ENCODE measurements around the gene NPAS4. TPM values are rescaled to one million over a fixed set of nuclear protein-coding genes. Genes with fewer than 3 reads are reported as not detected.
"Not testable (repeated sequence)": the region's sequence is repeated elsewhere in the genome, so short reads cannot be mapped to it uniquely, and the experiment has no call there.

Gene NPAS4
- total RNA-seq, result not detected

DNA sequence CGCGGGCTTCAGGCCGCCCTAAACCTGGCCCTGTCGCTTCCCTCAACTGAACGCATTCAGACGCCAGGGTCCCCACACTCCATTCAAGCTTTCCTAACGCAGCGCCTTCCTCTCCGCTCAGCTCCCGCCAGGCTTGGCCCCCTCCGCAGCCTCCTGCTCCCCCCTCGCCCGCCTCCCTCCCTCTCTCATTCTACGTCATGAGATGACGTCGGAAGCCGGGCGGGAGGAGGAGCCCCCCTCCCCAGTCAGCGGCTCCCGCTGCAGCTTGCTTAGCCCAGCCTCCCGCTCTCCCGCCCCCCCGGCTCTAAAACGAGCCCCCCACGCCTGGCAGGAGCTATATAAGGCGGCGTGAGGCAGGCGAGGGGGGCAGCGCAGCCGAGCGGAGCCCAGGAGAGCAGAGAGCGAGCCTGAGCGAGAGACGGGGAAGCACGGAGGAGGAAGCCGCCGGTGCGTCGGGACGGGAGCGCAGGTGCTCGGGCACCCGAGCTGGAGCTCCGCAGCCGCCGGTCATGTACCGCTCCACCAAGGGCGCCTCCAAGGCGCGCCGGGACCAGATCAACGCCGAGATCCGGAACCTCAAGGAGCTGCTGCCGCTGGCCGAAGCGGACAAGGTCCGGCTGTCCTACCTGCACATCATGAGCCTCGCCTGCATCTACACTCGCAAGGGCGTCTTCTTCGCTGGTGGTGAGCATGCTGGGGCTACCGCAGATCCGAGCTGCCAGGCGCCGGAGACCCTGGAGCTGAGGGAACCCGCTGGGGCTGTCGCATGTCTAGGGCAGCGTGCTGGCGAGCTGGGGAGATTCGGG lies at the start of gene NPAS4:
Gene NPAS4, plus strand, starts transcription at position 365 of the 806 bp plus-strand sequence. Its CDS starts 145 bp downstream, at position 510.
- no peak for ATAC-seq

GRCh38 chr11:66371627-66372415 lies 49.0 kb upstream of the NPAS4 start, which contains the start of gene SLC29A2:
Gene SLC29A2, minus strand, starts transcription at chr11:66371760. Its CDS starts 169 bp downstream, at chr11:66371591.
- ATAC-seq, result peak; percentile 76

- ATAC-seq, result no peak
Measured at GRCh38 chr11:66373265-66373664, 47.6 kb upstream of the NPAS4 start.

DNA sequence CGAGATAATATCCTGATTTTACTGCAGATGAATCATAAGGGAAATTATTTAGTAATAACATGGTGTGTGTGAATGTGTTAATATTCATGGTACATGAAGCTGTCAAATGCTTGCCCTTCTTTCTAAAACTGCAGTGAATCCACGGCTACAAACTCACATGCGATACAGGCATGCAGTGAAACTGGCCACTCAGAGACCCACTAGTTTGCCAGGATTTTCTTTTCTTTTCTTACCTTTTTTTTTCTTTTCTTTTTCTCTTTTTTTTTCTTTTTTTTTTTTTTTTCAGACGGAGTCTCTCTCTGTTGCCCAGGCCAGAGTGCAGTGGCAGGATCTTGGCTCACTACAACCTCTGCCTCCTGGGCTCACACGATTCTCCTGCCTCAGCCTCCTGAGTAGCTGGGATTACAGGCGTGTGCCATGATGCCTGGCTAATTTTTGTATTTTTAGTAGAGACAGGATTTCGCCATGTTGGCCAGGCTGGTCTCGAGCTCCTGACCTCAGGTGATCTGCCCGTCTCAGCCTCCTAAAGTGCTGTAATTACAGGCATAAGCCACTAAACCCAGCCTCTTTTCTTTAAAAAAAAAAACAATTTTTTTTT lies 47.0 kb upstream of the NPAS4 start:
- not testable (repeated sequence) for ATAC-seq

DNA sequence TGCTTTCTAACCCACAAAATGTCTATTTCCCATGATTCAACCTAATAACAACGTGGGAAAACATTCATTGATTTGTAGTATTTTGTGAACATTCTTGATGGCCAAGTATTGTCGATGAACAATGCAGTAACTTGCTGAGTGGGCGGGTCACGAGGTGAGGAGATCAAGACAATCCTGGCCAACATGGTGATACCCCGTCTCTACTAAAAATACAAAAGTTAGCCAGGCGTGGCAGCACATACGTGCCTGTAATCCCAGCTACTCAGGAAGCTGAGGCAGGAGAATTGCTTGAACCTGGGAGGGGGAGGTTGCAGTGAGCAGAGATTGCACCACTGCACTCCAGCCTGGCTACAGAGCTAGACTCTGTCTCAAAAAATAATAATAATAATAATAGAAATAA lies 40.6 kb upstream of the NPAS4 start:
- ATAC-seq, result not testable (repeated sequence)

GRCh38 chr11:66384316-66384715 lies 36.5 kb upstream of the NPAS4 start:
- ATAC-seq, result not testable (repeated sequence)

DNA sequence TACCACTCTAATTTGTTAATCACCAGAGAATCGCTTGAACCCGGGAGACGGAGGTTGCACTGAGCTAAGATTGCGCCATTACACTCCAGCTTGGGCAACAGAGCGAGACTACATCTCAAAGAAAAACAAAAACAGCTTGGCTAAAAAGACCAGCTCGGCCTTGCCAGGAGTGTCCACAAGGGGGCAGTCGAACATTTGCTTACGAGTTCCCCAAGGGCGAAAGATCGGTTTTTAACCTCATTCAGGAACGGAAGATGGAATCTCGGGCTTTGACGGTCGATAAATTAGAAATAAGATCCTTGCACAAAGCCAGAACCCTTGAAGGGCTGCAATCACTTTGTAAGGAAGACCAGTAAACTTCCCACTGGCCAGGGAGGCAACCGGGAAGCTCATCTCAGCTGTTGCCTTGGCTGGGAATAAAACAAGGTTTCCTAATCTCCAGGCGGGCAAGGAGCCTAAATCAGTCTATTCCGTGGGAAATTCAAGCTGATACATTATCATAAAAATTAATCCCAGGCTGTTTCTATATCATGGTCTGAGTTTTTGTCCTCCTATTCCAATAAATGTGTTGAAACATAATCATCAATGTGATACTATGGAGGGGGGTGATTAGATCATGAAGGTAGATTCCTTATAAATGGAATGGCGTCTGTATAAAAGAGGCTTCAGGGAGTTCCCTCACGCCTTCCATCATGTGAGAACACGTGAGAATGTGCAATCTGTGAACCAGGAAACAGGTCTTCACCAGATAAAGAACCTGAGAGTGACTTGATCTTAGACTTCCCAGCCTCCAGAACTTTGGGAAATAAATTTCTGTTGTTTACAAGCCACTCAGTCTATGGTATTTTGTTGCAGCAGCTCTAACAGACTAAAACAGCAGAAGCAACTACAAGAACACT lies 34.4 kb upstream of the NPAS4 start:
- peak; percentile 70 for ATAC-seq

DNA sequence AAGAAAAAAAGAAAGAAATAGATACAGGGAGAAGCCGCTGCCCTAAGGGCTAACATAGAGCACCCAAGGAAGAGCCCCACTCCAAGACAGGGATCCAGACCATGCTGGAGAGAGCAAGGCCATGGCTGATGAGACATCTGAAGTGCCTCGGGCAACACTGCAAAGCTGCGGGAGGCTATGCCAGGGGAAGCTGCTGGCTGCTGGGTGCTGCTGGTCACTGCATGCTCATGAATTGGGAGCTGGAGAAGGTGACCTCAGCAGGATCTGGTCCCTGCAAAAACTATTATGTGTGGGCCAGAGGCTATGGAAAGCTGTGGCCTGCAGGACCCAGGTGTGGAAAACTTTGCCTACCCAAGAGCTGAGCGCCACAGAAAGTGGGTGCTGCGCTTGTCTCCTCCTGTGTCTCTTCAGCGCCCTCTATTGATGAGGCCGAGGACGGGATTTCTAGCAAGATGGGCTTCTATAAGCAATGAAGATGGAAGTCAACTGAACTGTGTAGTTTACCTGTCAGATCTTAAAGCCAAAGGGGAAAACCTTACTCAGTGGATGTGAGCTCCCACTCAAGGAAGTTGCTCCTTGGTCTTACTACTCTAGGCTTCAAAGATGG lies 32.0 kb upstream of the NPAS4 start:
- peak; percentile 78 for ATAC-seq

GRCh38 chr11:66391322-66391721 lies 29.5 kb upstream of the NPAS4 start:
- no peak for ATAC-seq

DNA sequence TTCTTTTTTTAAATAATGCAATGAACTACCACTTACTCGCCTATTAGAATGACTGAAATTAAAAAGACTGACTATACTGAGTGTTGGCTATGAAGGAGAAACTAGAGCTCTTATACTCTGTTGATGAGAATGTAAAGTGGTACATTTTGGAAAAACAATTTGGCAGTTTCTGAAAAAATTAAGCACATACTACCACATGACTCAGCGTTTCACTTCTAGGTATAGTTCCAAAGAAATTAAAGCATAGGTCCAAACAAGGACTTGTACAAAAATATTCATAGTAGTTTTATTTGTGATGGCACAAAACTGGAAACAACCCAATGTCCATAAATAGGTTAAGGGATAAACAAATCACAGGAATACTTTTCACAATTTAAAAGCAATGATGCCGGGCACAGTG lies 26.9 kb upstream of the NPAS4 start:
- ATAC-seq, result no peak

GRCh38 chr11:66407651-66408050 lies 13.2 kb upstream of the NPAS4 start:
- no peak for ATAC-seq

DNA sequence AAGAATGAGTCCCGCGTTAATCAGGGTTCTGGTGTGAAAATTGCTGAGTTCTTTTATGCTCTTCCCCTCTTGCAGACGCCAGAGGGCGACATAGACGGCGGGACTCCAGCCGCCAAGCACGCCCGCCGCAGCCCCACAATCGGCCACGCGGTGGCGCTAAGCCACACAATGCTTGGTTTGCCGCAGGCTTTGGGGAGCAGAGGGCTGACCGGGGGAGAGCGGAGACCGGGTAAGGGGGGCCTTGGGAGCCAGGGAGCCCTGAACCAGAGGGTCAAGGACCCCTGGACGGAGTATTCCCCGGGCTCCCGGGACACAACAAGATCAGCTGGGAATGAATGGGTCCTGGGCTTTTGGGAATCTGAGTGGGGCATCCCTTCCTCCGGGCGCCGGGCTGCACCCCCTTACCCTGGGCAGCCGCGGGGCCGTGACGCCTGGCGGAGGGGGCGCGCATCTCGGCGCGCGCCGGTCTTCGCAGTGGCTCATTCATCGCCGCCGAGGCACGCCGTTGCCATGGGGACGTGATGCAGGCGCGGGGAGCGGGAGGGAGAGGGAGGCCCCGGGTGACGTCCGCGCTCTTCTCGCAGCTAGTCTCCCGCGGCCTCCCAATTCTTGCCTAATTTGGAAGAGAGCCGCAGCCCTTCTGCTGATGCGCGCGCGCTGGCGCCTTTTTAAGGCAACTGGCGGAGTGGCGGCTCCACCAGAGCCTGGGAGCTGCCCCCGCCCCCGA lies 12.2 kb upstream of the NPAS4 start:
- peak; percentile 90 for ATAC-seq

DNA sequence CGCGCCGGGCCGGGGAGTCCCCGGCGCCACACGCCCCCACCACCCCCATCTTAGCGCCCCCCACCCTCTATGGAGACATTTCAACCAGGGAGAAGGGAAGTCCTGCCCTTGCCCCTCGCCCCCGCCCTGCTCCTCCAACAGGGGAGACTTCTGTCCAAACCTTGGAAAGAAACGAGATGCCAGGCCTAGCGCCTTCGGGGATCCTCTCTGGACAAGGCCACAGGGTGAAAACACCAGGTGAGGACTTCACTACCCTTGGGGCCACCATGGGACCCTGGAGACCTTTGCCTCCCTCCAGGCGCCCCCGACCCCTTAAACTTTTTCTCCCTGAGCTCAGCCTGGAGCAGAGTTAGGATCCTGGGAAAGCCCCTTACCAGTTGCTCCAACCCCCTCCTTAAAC lies 11.6 kb upstream of the NPAS4 start:
- ATAC-seq, result no peak

GRCh38 chr11:66410191-66410590 lies 10.6 kb upstream of the NPAS4 start:
- no peak for ATAC-seq

DNA sequence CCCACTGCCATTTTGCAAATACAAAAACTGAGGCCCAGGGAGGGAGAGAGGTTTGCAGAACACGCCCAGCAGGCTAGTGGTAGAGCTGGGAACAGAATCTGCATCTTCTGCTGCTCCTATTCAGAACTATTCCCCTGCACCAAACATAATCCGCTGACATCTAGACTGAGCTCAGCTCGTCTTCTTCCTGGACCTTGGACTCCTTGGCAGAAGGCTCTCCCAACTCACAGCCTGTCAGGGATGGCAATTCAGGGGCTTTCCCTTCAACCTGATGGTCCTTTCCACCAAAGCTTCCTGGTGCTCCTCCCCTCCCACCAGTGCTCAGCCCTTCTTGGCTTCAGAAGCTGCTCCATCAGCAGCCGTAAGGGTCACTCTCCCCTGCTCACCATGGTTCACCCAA lies 9.5 kb upstream of the NPAS4 start:
- ATAC-seq, result no peak

GRCh38 chr11:66412110-66412509 lies 8.7 kb upstream of the NPAS4 start:
- ATAC-seq, result no peak

GRCh38 chr11:66413167-66413566 lies 7.7 kb upstream of the NPAS4 start:
- ATAC-seq, result no peak

DNA sequence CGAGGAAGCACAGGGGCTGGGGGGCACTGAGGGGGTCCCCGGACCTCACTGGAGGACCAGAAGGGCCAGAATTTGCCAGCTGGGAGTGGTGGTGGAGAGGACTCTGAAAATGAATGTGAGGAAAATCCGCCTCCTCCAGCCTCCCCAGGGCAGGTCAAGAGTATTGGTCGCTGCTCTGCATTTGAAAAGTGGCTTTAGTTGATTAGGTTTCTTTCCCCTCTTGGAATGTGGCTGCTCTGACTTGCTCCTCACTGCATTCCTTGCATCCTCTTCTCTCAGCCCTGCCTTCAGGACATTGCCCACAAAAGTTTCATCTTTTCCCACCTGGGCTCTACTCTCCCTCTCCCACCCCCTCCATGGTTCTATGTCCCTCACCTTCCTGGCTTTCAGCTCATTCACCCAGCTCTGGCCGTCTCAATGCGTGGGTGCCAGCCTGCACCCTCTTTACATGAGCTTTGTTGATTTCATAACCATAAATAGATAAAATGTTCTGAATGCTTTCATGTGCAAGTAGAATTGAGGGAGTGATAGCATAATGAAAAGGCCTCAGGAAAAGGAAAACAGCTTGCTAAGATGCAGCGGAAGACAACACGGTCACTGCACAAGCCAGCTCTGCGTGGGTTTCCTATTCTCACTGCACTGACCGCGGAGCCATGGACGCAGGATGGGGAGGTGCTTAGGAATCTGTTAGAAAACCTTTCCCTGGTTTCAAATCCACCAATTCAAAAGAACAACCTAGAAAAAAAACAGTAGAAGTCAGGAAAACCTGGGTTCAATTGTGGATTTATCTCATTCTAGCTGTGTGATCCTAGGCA lies 6.5 kb upstream of the NPAS4 start:
- no peak for ATAC-seq

DNA sequence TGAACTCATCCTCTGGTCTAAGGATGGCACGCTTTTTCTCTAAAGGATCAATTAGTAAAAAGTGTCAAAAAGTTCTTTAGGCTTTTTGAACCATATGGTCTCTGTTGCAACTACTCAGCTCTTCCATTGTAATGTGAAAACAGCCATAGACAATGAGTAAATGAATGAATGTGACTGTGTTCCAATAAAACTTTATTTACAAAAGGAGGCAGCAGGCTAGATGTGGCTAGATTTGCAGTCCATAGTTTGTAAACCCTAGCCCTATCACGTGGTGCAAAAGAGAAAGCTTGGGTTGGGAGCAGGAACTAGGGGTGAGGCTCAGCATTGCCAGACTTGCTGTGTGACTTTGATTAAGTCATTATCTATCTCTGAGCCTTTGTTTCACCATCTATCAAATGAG lies 5.4 kb upstream of the NPAS4 start:
- no peak for ATAC-seq

DNA sequence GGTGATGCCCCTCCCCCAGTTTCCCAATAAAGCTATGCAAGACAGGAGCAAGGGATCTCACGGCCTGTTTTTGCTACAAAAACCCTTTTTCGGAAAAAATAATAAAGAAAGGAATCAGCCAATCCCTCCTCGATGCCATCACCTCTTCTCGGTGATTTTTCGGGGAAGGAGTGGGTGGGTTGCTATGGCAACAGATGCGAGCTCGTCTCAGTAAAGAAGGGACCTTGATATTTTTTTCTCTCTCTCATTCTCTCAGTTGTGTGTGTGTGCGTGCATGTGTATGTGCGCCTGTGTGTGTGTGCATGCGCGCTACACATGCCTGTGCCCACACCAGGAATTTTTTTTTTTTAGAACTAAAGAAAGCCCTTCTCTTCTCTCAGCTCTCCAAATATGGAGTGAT lies 3.8 kb upstream of the NPAS4 start:
- no peak for ATAC-seq

All from esophagus mucosa (tissue), 1 donor.